ENCODE measurements around the gene MITF. TPM values are rescaled to one million over a fixed set of nuclear protein-coding genes. Genes with fewer than 3 reads are reported as not detected.

The MITF gene
- total RNA-seq, 4 donors from 2014 or later, result 71.1 to 139 (median 109) TPM

DNA sequence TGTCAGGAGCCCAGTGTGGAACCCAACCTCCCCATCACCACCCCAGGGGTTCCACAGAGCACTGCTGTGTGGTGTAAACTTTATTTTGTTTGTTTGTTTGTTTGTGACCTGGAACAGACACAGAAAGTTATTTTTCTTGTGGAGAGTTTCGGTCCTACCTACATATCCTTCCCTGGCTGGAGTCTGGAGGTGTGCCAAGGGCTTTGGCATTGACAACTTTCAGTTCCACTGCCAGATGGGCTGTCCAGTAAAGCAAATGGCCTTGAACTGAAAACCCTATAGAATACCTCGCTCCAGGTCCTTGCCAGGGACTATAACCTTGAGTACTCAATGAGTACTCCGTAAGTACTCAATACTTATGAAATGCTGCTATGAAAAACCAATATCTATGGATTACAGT, 103.5 kb downstream of the MITF start:
- H3K36me3 ChIP-seq, result no peaks in the 10 kb centered on the region
- no peaks in the 10 kb centered on the region for H3K9me3 ChIP-seq
- TF ChIP-seq POLR2A (IDR thresholded peaks at IDR 0.05), result no peak
- TF ChIP-seq, protein P1, sequence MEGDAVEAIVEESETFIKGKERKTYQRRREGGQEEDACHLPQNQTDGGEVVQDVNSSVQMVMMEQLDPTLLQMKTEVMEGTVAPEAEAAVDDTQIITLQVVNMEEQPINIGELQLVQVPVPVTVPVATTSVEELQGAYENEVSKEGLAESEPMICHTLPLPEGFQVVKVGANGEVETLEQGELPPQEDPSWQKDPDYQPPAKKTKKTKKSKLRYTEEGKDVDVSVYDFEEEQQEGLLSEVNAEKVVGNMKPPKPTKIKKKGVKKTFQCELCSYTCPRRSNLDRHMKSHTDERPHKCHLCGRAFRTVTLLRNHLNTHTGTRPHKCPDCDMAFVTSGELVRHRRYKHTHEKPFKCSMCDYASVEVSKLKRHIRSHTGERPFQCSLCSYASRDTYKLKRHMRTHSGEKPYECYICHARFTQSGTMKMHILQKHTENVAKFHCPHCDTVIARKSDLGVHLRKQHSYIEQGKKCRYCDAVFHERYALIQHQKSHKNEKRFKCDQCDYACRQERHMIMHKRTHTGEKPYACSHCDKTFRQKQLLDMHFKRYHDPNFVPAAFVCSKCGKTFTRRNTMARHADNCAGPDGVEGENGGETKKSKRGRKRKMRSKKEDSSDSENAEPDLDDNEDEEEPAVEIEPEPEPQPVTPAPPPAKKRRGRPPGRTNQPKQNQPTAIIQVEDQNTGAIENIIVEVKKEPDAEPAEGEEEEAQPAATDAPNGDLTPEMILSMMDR (IDR thresholded peaks at IDR 0.05 in 4 of 5, conservative IDR thresholded peaks at IDR 0.05 in 1 of 5), result no peak
- ATAC-seq (no peak), DNase-seq (peak in 1 of 2 donors; percentile 17)
- no peak overlapping the region for H3K27ac ChIP-seq
- H3K4me3 ChIP-seq, result no peak overlapping the region
- peaks cover 32 to 44% of the 10 kb centered on the region in 2 donors for H3K4me1 ChIP-seq
- intact Hi-C loops (cut with DNase I; ENCODE audit: low total_unique reads) (no loop called here), in situ Hi-C loops (cut with MboI; ENCODE audit: low sequenced_read_pairs in 4 of 4) (no loop called here)
- no peaks in the 10 kb centered on the region for H3K27me3 ChIP-seq

DNA sequence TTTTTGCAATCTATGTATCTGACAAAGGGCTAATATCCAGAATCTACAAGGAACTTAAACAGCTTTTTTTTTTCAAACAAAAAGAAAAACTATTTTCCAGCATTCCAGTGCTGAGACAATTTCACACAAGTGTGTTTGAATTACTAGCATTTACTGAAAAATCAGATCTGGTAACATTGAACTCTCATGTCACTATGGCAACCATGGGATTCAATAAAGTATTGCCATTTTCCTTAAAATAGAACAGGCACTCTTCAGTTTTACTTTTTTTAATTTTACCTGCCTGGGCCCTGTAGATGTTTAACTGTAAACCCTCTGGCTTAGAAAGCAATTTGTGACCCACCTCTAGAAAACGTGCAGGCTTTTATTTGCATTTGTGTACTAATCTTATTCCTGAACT, 105.4 kb downstream of the MITF start:
- H3K27ac ChIP-seq, result no peak overlapping the region
- H3K4me1 ChIP-seq, result peaks cover 25 to 41% of the 10 kb centered on the region in 2 donors
- no peak for TF ChIP-seq POLR2A (IDR thresholded peaks at IDR 0.05)
- TF ChIP-seq, protein P1 (IDR thresholded peaks at IDR 0.05 in 4 of 5, conservative IDR thresholded peaks at IDR 0.05 in 1 of 5), result no peak
- no peaks in the 10 kb centered on the region for H3K9me3 ChIP-seq
- DNase-seq (no peak), ATAC-seq (no peak)
- intact Hi-C loops (cut with DNase I; ENCODE audit: low total_unique reads), result no loop called here
- no peak overlapping the region for H3K4me3 ChIP-seq
- H3K36me3 ChIP-seq, result no peaks in the 10 kb centered on the region
- H3K27me3 ChIP-seq, result no peaks in the 10 kb centered on the region
- in situ Hi-C loops (cut with MboI; ENCODE audit: low sequenced_read_pairs in 4 of 4), result no loop called here

DNA sequence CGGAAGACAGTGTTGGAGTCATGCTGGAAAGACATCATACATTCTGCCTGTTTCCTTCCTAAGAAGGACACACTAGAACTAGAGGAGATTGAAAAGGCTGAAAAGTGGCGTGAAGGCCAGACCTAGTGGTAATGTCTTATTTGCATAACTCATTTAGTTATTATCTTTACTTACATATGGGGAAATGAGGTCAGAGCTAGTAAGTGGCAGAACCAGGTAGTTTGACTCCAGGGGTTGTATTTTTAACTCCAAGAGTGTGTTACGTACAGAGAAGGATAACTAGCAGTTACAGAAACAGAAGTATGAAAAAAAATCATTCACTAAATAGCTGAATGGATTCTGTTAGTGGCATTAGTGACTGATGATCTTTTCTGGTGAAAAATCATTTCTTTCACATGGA, 108.0 kb downstream of the MITF start:
- no peaks in the 10 kb centered on the region for H3K36me3 ChIP-seq
- intact Hi-C loops (cut with DNase I; ENCODE audit: low total_unique reads) (no loop called here), in situ Hi-C loops (cut with MboI; ENCODE audit: low sequenced_read_pairs in 4 of 4) (no loop called here)
- ATAC-seq, result no peak
- no peaks in the 10 kb centered on the region for H3K9me3 ChIP-seq
- H3K27me3 ChIP-seq, result no peaks in the 10 kb centered on the region
- TF ChIP-seq POLR2A (IDR thresholded peaks at IDR 0.05), result no peak
- TF ChIP-seq, protein P1 (IDR thresholded peaks at IDR 0.05 in 4 of 5, conservative IDR thresholded peaks at IDR 0.05 in 1 of 5), result no peak
- peaks cover 27 to 37% of the 10 kb centered on the region in 2 donors for H3K4me1 ChIP-seq
- DNase-seq, result no peak
- no peak overlapping the region for H3K4me3 ChIP-seq
- H3K27ac ChIP-seq, result no peak overlapping the region

DNA sequence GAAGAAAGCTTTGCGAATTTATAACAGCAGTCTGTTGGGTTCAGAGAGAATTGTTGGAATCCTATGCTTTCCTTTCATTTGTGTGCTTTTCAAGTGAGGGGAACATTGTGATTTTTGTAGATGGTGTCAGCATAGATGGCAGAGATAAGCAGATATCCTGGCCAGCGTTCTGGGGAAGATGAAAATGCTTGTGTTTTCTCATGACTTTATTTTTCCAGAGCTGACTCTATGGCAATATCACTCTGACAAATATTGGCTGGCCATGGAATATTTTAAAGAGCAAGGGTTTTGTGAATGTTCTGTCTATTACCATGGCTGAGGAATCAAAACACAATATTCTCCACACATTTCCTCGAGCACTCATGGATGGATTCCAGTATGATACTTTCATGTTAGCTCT, 108.8 kb downstream of the MITF start:
- TF ChIP-seq, protein P1 (IDR thresholded peaks at IDR 0.05 in 4 of 5, conservative IDR thresholded peaks at IDR 0.05 in 1 of 5), result no peak
- TF ChIP-seq POLR2A (IDR thresholded peaks at IDR 0.05), result no peak
- intact Hi-C loops (cut with DNase I; ENCODE audit: low total_unique reads) (no loop called here), in situ Hi-C loops (cut with MboI; ENCODE audit: low sequenced_read_pairs in 4 of 4) (no loop called here)
- DNase-seq (no peak), ATAC-seq (no peak)
- H3K27ac ChIP-seq, result no peak overlapping the region
- H3K27me3 ChIP-seq, result no peaks in the 10 kb centered on the region
- peaks cover 25 to 31% of the 10 kb centered on the region in 2 donors for H3K4me1 ChIP-seq
- no peak overlapping the region for H3K4me3 ChIP-seq
- H3K36me3 ChIP-seq, result no peaks in the 10 kb centered on the region
- H3K9me3 ChIP-seq, result no peaks in the 10 kb centered on the region

DNA sequence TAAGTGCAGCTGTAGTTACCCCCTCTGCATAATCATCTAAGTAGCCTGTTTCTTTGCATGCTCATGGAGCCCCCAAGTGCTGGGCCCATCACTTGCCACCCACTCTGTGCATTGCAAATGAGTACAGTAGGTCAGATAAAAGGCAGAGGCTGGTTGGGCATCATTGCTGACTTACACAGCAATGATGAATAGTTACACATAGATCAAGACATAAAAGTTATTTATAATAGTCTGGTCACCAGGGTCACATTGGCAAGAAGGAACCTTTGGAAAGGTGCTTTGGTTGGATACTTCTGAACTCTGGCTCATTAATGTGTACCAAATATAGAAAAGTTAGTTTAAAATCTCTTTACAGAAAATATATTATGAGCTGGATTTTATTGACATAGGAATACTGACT, 111.6 kb downstream of the MITF start:
- ATAC-seq (no peak), DNase-seq (no peak)
- in situ Hi-C loops (cut with MboI; ENCODE audit: low sequenced_read_pairs in 4 of 4) (no loop called here), intact Hi-C loops (cut with DNase I; ENCODE audit: low total_unique reads) (no loop called here)
- Histone ChIP-seq H3K4me1 (peaks cover 31 to 38% of the 10 kb centered on the region in 2 donors), H3K27me3 (no peaks in the 10 kb centered on the region), H3K27ac (no peak overlapping the region), H3K9me3 (no peaks in the 10 kb centered on the region), H3K36me3 (no peaks in the 10 kb centered on the region), H3K4me3 (no peak overlapping the region)
- TF ChIP-seq, protein P1 (IDR thresholded peaks at IDR 0.05 in 4 of 5, conservative IDR thresholded peaks at IDR 0.05 in 1 of 5), result no peak
- no peak for TF ChIP-seq POLR2A (IDR thresholded peaks at IDR 0.05)

All from gastrocnemius medialis (tissue), 4 donors.